Mononuclear cell (primary cell): ENCODE results near the gene LYPD6. TPM values are rescaled to one million over a fixed set of nuclear protein-coding genes. Genes with fewer than 3 reads are reported as not detected.

Experiments used
- H3K27me3 ChIP-seq: 2 replicates; pipeline ENCODE4 v1.6.0; 2011; ENCODE audit warnings: low read length, control low read depth; ENCODE audit not compliant: insufficient read depth
- H3K4me1 ChIP-seq: 2 replicates; pipeline ENCODE4 v1.5.1; 2011; ENCODE audit warnings: mild to moderate bottlenecking, low read length, control low read depth; ENCODE audit not compliant: insufficient read depth
- H3K4me3 ChIP-seq: 2 replicates; pipeline ENCODE4 v1.5.1; 2011; ENCODE audit warnings: mild to moderate bottlenecking, low read length, moderate library complexity
- H3K9me3 ChIP-seq: 2 replicates; pipeline ENCODE4 v1.5.1; 2011; ENCODE audit warnings: low read depth, mild to moderate bottlenecking, control low read depth, low read length
- total RNA-seq: library from RNA; depleted of rRNA; stranded (reverse); fragments of >200 nt; gene quantifications from one replicate; pipeline ENCODE4 v1.2.3, GENCODE V29; 2012

The LYPD6 gene
- total RNA-seq, 1 donor = not detected

DNA sequence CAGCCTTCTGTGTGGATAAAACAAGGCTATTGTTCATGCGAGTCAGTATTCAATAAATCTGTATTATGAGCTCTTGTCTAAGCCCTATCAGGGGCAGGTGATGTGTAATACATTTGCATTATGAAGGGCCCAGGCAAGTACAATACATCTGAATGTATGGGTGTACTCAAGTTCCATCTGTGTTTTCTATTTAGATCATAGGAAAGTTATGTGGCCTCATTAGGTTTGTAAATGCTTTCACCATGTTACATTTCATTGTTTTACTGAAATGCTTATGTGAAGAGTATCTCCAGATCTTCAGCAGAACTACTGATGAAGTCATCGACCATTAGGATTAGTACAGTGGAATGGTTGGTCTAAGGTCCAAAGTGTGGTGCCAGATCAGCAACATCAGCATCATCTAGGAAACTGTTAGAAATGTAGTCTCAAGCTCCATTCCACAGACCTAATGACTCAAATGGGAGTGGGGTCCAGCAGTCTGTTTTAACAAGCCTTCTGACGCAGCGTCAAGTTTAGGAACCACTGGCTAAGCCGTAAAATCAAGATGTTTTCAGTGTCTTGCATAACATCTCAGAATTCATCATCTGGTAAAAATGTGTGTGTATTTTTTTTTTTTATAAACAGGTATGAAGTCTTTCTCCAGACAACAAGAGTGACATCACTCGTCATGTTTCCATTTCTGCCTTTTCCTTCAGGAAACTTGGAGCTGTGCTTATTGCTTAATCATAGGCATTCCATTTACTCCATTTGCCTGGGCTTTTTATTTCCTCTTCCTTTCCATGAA, 80.5 kb downstream of the LYPD6 start:
- Histone ChIP-seq H3K27me3 (no peaks in the 10 kb centered on the region), H3K4me1 (no peaks in the 10 kb centered on the region), H3K4me3 (no peak overlapping the region), H3K9me3 (no peaks in the 10 kb centered on the region)

- no peaks in the 10 kb centered on the region for H3K4me1 ChIP-seq
- H3K27me3 ChIP-seq = no peaks in the 10 kb centered on the region
- H3K4me3 ChIP-seq = no peak overlapping the region
- H3K9me3 ChIP-seq = no peaks in the 10 kb centered on the region
Observed at GRCh38 chr2:149413487-149413886, 83.1 kb downstream of the LYPD6 start.

DNA sequence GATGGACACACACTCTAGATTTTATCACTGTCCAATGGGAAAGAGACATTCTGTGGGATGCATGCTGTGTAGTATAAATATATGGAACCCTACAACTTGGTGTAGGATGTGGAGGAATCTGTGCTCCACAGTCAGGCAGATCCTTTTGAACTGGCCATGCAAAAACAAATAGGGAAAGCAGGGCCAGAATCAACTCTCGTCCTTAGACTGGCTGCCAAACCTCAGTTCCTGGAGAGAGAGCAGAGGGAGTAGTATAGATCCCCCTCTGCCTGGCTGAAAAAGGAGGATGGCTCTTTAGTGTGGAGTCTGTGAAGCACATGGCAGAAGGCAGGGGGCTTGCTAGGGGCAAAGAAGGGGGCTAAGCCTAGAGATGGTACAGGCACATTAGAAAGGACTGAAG, 84.7 kb downstream of the LYPD6 start:
- Histone ChIP-seq H3K27me3 (no peaks in the 10 kb centered on the region), H3K4me1 (no peaks in the 10 kb centered on the region), H3K4me3 (no peak overlapping the region), H3K9me3 (no peaks in the 10 kb centered on the region)

- Histone ChIP-seq H3K4me1 (no peaks in the 10 kb centered on the region), H3K4me3 (no peak overlapping the region), H3K27me3 (no peaks in the 10 kb centered on the region), H3K9me3 (no peaks in the 10 kb centered on the region)
Observed at GRCh38 chr2:149418065-149418464, 87.7 kb downstream of the LYPD6 start.

- no peaks in the 10 kb centered on the region for H3K9me3 ChIP-seq
- H3K27me3 ChIP-seq = no peaks in the 10 kb centered on the region
- H3K4me1 ChIP-seq = no peaks in the 10 kb centered on the region
- H3K4me3 ChIP-seq = no peak overlapping the region
Observed at GRCh38 chr2:149420053-149420963, 89.9 kb downstream of the LYPD6 start.

DNA sequence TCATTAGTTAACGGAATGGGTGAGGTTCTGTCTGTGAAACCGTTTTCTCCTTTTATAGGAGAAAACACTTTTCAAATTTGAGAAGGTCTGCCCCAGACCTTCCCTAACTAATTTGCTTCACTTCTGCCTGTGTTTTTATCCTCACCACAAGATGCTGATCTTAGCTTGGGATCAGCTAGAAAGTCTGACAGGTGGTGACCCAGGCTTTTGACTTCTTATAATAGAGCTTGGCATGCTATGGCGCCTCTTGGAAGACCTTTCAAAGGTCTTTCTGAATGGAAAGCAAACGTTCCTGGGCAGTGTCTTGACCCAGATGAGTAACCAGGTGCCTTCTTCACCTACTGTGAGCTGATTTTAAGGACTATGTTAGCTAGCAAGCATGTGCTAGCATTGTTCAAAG, 91.4 kb downstream of the LYPD6 start:
- H3K4me3 ChIP-seq = no peak overlapping the region
- no peaks in the 10 kb centered on the region for H3K9me3 ChIP-seq
- no peaks in the 10 kb centered on the region for H3K27me3 ChIP-seq
- no peaks in the 10 kb centered on the region for H3K4me1 ChIP-seq

DNA sequence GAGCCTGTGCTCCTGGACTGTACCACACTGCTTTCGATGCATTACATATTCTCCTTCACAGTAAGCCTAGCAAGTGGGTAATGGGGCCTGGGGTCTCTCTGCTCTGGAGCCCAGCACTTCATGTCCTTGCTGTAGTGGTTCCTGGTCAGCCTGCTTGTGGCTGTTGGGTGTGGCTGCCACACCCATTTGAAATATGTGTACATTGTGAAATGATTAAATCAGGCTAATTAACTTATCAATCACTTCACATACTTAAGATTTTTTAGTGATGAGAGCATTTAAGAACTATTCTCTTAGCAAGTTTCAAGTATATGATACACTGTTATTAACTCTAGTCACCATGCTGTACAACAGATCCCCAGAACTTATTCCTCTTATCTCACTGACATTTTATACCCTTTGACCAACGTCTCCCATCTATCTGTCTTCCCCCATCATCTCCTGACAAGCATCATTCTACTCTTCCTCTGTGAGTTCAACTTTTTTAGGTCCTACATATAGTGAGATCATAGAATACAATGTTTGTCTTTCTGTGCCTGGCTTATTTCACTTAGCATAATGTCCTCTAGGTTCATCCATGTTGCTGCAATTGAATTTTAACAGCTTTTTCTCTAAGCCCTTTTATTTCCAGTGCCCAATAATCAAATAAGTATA, 92.1 kb downstream of the LYPD6 start:
- no peaks in the 10 kb centered on the region for H3K4me1 ChIP-seq
- H3K27me3 ChIP-seq = no peaks in the 10 kb centered on the region
- H3K9me3 ChIP-seq = no peaks in the 10 kb centered on the region
- H3K4me3 ChIP-seq = no peak overlapping the region

- Histone ChIP-seq H3K27me3 (no peaks in the 10 kb centered on the region), H3K9me3 (no peaks in the 10 kb centered on the region), H3K4me3 (no peak overlapping the region), H3K4me1 (no peaks in the 10 kb centered on the region)
Observed at GRCh38 chr2:149422991-149423338, 92.6 kb downstream of the LYPD6 start.

DNA sequence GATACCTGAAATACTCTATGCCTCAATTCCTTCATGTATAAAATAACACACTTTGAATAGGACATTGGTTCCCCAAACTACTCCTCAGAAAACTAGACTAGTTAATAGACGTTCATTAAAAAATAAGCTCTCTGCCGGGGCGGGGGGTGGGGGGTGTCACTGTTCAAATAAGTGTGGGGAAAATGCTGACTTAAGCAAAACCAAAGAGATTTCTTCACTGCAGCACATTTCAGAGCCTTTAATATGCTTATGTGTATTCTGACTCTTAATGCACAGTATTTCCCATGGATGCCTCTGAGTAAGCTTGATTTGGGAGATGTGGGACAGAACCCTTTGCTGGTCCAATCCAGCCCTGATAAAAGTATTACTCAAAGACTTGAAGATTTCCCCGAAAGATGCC, 93.2 kb downstream of the LYPD6 start:
- Histone ChIP-seq H3K9me3 (no peaks in the 10 kb centered on the region), H3K4me3 (no peak overlapping the region), H3K27me3 (no peaks in the 10 kb centered on the region), H3K4me1 (no peaks in the 10 kb centered on the region)

- no peak overlapping the region for H3K4me3 ChIP-seq
- no peaks in the 10 kb centered on the region for H3K9me3 ChIP-seq
- no peaks in the 10 kb centered on the region for H3K27me3 ChIP-seq
- H3K4me1 ChIP-seq = no peaks in the 10 kb centered on the region
Observed at GRCh38 chr2:149427387-149427786, 97.0 kb downstream of the LYPD6 start.

DNA sequence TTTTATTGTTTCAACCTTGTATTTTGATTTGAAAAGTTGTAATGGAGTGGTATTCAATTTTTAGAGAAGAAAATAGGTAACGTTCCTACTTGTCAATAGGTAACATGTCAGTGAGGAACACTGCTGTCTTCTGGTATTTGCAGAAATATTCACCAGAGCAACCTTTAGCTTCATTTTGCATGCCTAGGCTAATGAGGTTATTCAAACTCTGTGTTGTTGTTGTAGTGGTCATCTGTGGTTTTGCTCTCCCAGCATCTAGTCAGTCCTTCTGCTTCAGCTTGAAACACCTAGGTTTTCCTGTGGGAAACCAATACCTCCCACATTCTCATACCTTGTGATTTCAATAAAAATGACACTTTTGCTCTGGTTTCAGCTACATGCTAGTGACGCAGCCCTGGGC, 98.4 kb downstream of the LYPD6 start:
- Histone ChIP-seq H3K27me3 (no peaks in the 10 kb centered on the region), H3K4me1 (no peaks in the 10 kb centered on the region), H3K9me3 (no peaks in the 10 kb centered on the region), H3K4me3 (no peak overlapping the region)

DNA sequence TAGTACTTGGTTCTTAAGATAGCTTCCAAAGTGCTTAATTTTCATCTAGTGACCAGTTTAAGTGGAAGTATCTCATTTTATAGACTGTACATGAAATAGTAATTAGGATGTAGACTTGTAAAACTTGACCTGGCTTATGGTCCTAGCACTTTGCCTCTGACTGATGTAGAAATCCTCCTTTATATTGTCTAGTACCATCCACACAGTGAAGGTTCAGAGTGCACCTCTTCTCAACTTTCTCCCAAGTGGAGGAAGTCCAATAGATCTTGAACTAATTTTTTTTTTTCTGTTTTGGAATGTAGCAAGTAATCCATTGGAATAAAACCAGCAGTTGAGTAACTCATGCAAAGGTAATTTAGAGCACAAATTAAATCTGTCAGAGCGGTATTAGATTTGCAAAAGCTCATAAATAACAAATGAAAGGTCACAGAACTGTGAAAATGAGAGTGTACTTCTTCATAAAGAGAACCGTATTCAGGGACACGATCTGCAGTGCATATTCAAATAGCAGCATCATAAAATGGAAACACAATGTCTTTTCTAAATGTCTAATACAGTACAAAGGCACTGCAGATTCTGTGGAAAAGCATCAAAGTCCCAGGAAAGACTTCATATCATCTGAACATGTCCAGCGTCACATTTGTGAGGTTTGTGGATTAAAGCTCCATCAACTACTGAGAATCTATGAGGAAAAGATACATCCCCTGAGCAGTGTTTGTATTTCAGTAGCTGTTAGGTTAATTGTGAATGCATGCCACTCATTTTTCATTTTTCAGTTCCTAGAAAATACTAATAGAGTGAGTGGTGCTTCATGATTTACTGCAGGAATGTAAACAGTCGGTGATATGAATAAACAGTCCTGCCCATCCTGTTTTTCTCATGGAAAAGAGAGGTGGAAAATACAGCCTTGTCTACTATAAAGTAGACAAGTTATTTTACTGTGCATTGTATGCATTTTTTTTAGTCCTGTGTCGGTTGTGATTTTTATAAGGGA, 100.7 kb downstream of the LYPD6 start:
- Histone ChIP-seq H3K9me3 (no peaks in the 10 kb centered on the region), H3K27me3 (no peaks in the 10 kb centered on the region), H3K4me1 (no peaks in the 10 kb centered on the region), H3K4me3 (no peak overlapping the region)

DNA sequence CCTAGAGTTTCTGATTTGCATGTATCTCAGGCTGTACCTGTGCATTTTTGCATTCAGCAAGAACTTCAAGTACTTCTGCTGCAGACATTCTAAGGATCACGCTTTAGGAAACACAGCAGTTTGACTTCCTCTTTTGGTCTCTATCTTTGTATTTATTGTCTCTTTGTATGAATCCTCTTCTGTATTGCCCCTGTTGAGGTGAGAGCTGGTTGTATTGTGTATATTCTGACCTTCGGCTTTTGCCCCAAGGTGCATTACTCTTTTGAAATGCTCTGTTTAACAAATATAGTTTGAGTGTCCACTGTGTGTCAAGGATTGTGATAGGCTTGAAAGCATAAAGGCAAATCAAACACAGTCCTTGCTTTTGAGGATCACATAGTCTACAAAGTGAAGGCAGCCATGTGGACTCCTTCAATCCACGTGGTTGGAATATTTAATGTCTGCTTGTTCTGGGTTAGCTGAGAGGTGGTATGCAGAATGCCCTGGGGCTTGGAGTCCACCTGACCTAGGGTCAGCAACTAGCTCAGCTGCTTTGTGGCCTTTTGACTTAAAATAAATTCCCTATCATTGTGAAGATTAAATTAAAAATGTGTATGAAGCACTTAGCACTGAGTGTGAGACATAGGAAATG, 108.1 kb downstream of the LYPD6 start:
- Histone ChIP-seq H3K9me3 (no peaks in the 10 kb centered on the region), H3K4me1 (no peaks in the 10 kb centered on the region), H3K27me3 (no peaks in the 10 kb centered on the region), H3K4me3 (no peak overlapping the region)

DNA sequence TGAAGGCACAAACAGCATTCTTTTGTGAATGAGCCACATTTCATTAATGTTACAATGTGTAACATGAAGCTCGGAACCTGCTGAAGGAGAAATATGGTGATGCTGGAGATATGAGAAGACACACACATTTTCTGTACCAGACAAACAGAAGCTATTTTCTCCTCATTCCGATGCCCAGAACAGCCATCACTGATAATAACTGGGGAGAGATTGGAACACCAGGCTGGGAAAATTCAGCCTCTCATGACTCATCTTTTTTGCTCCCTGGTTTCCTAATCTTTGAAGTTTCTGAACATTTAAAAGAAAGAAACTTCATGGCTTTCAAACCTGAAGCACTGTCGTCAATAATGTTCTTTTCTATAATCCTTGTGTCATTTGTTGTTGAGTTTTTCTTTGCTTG, 110.9 kb downstream of the LYPD6 start:
- H3K27me3 ChIP-seq = no peaks in the 10 kb centered on the region
- H3K9me3 ChIP-seq = no peaks in the 10 kb centered on the region
- H3K4me3 ChIP-seq = no peak overlapping the region
- no peaks in the 10 kb centered on the region for H3K4me1 ChIP-seq
